GM12878 (cell line): ENCODE measurements around the gene C1QL4. TPM values are rescaled to one million over a fixed set of nuclear protein-coding genes. Genes with fewer than 3 reads are reported as not detected.

ENCODE experiments used
- ATAC-seq: fragments of 200-7000 bp; cut with Tn5 transposase; 3 replicates; pipeline ENCODE4 v1.9.1; 2020; ENCODE audit warnings: mild to moderate bottlenecking, moderate library complexity
- BruUV-seq: library from RNA; stranded (reverse); fragments of 400-500 nt; replicated peaks from 2 replicates; lab custom pipeline; 2021; lab: Mats Ljungman, UMichigan
- CTCF ChIA-PET: fragments of 300-600 bp; sonication (Branson Sonifier 250); formaldehyde crosslinking; extraction: SDS; loops from one replicate; lab custom pipeline; 2021; ENCODE audit warnings: inconsistent platforms; lab: Yijun Ruan, JAX
- POLR2A ChIA-PET: fragments of 350-600 bp; formaldehyde crosslinking; extraction: SDS; loops from one replicate; lab custom pipeline; 2021; ENCODE audit warnings: inconsistent platforms; lab: Charles Lee
- RAD21 ChIA-PET: fragments of 300-600 bp; sonication (Branson Sonifier 250); formaldehyde crosslinking; loops from one replicate; lab custom pipeline; 2023; ENCODE audit warnings: antibody characterized with exemption; ENCODE audit not compliant: unreplicated experiment; lab: Charles Lee
- SMC1A ChIA-PET: fragments of 300-600 bp; sonication (Branson Sonifier 250); formaldehyde crosslinking; loops from one replicate; lab custom pipeline; 2023; ENCODE audit not compliant: unreplicated experiment, uncharacterized antibody; lab: Charles Lee
- DNase-seq: peaks from one replicate; pipeline ENCODE4 v3.0.0-alpha.2; 2011; ENCODE audit warnings: low read depth, low spot score
- FAIRE-seq: peaks from 3 replicates; lab custom pipeline; 2011; peaks lifted over from hg19 to GRCh38; lab: Jason Lieb, UNC
- H2AFZ ChIP-seq: 2 replicates; pipeline ENCODE4 v1.6.0; 2011; ENCODE audit warnings: low read depth, low read length, control low read depth; ENCODE audit not compliant: control insufficient read depth
- H3K27ac ChIP-seq: 2 replicates; pipeline ENCODE4 v1.5.1; 2011; ENCODE audit warnings: control low read depth; ENCODE audit not compliant: control insufficient read depth, insufficient read depth
- H3K27me3 ChIP-seq, 2 experiments: replicated peaks in 1 of 2; 2 replicates each; pipeline versions ENCODE4 v1.6.0 to v1.6.1; 2011; ENCODE audit warnings: low read length in 1 of 2; ENCODE audit not compliant: control insufficient read depth in 2 of 2, insufficient read depth in 2 of 2
- H3K36me3 ChIP-seq, 2 experiments: 2 replicates each; pipeline ENCODE4 v1.5.1; 2011; ENCODE audit warnings: low read length in 1 of 2; ENCODE audit not compliant: control insufficient read depth in 2 of 2, insufficient read depth in 2 of 2
- H3K4me1 ChIP-seq: 2 replicates; pipeline ENCODE4 v1.6.1; 2011; ENCODE audit warnings: mild to moderate bottlenecking, low read length, moderate library complexity, mixed read lengths; ENCODE audit not compliant: control insufficient read depth, insufficient read depth
- H3K4me2 ChIP-seq: 2 replicates; pipeline ENCODE4 v1.6.0; 2011; ENCODE audit warnings: control low read depth; ENCODE audit not compliant: control insufficient read depth, insufficient read depth
- H3K4me3 ChIP-seq: fragments of 200-600 bp; sonication (generic); 2 replicates; pipeline ENCODE4 v1.5.1; 2016
- H3K79me2 ChIP-seq: 2 replicates; pipeline ENCODE4 v1.6.0; 2011; ENCODE audit warnings: low read length; ENCODE audit not compliant: control insufficient read depth, insufficient read depth
- H3K9ac ChIP-seq: 2 replicates; pipeline ENCODE4 v1.8.0; 2011; ENCODE audit warnings: low read length, control low read depth, mixed read lengths; ENCODE audit not compliant: control insufficient read depth, insufficient read depth
- H3K9me3 ChIP-seq: replicated peaks from 3 replicates; pipeline ENCODE4 v1.5.1; 2011; ENCODE audit warnings: mild to moderate bottlenecking, low read length; ENCODE audit not compliant: control insufficient read depth, insufficient read depth
- H4K20me1 ChIP-seq: 2 replicates; pipeline ENCODE4 v1.6.0; 2011; ENCODE audit not compliant: control insufficient read depth, insufficient read depth
- ASH2L ChIP-seq: fragments of 300-600, 200-600 bp; sonication (generic); IDR thresholded peaks from 2 replicates; pipeline ENCODE4 v1.6.1; 2017; ENCODE audit warnings: low read depth, mild to moderate bottlenecking, borderline replicate concordance
- HDAC2 ChIP-seq: fragments of 200-600 bp; sonication (generic); IDR thresholded peaks from 2 replicates; pipeline ENCODE4 v1.6.1; 2017
- MYB ChIP-seq: fragments of 150-350 bp; IDR thresholded peaks from 2 replicates; pipeline ENCODE4 v1.6.1; 2014; ENCODE audit warnings: mild to moderate bottlenecking, low read depth, low read length, borderline replicate concordance
- NFIC ChIP-seq: IDR thresholded peaks from 2 replicates; pipeline ENCODE4 v1.6.1; 2012; ENCODE audit warnings: low read depth, mild to moderate bottlenecking, inconsistent platforms, low read length, moderate library complexity
- NR2C2 ChIP-seq: IDR thresholded peaks from 2 replicates; pipeline ENCODE4 v1.6.1; 2011; ENCODE audit warnings: borderline replicate concordance, low read depth; ENCODE audit not compliant: control insufficient read depth, insufficient read length
- NR2F1 ChIP-seq: fragments of 450-650 bp; conservative IDR thresholded peaks from 2 replicates; pipeline ENCODE4 v1.6.1; 2017; ENCODE audit warnings: mild to moderate bottlenecking
- POU2F2 ChIP-seq: IDR thresholded peaks from 3 replicates; pipeline ENCODE4 v1.6.1; 2011; ENCODE audit warnings: low read depth, mild to moderate bottlenecking, low read length, borderline replicate concordance
- RBBP5 ChIP-seq: fragments of 200-600 bp; sonication (generic); conservative IDR thresholded peaks from 2 replicates; pipeline ENCODE4 v1.6.1; 2016
- SMAD5 ChIP-seq: IDR thresholded peaks from 2 replicates; pipeline ENCODE4 v1.6.1; 2016; ENCODE audit warnings: antibody characterized with exemption, low read depth
- SREBF1 ChIP-seq: IDR thresholded peaks from 2 replicates; pipeline ENCODE4 v1.6.1; 2012; ENCODE audit warnings: mild to moderate bottlenecking, low read length
- TBL1XR1 ChIP-seq: IDR thresholded peaks from 2 replicates; pipeline ENCODE4 v1.6.1; 2012; ENCODE audit warnings: low read depth, low read length, improper control_type of control experiment
- ZNF207 ChIP-seq: fragments of 450-650 bp; IDR thresholded peaks from 2 replicates; pipeline ENCODE4 v1.6.1; 2014; ENCODE audit warnings: antibody characterized with exemption, mild to moderate bottlenecking, borderline replicate concordance
- ZNF217 ChIP-seq: fragments of 450-650 bp; IDR thresholded peaks from 2 replicates; pipeline ENCODE4 v1.6.1; 2017; ENCODE audit warnings: antibody characterized with exemption, mild to moderate bottlenecking
- ZNF24 ChIP-seq: fragments of 450-650 bp; IDR thresholded peaks from 2 replicates; pipeline ENCODE4 v1.6.1; 2017; ENCODE audit warnings: antibody characterized with exemption, mild to moderate bottlenecking
- WGBS: methylation state at CpG from one replicate; pipeline ENCODE4 v1.1.6; 2016; ENCODE audit warnings: low lambda C conversion rate; ENCODE audit not compliant: insufficient replicate concordance, insufficient coverage; ENCODE audit errors: missing lambda C conversion rate; 5-methylcytosine and 5-hydroxymethylcytosine counted together
- in situ Hi-C: fragments of 300-500 bp; cut with MboI; formaldehyde crosslinking; loops from 9 replicates; pipeline ENCODE4 v1.14.3; 2018; ENCODE audit warnings: mixed read lengths
- intact Hi-C: fragments of 100-400 bp; cut with micrococcal nuclease; formaldehyde crosslinking; loops from one replicate; pipeline ENCODE4 v1.14.2; 2022; ENCODE audit not compliant: unreplicated experiment
- polyA plus RNA-seq, 11 experiments: library from polyadenylated mRNA; depleted of rRNA in 4 of 11; unstranded in 6 of 11; stranded (reverse) in 5 of 11; fragments of >200 nt; fragmentation: Nextera tagmentation in 4 of 11; fragmentation: Illumina TruSeq in 1 of 11; extraction: Ambion mirVana in 4 of 11; extraction: Trizol in 1 of 11; gene quantifications; 1 replicate in 1 of 11; 2 replicates in 10 of 11; pipeline versions ENCODE4 v1.2.1 to v1.2.3, GENCODE V29; 2011 to 2016; ENCODE audit warnings: inconsistent platforms in 2 of 11, missing spikeins in 2 of 11, low read depth in 1 of 11
- total RNA-seq, 4 experiments: library from RNA; depleted of rRNA in 3 of 4; stranded (reverse); fragments of >200 nt in 3 of 4; fragmentation: Illumina TruSeq in 1 of 4; extraction: Trizol in 1 of 4; gene quantifications; 2 replicates each; pipeline versions ENCODE4 v1.2.1 to v1.2.3, GENCODE V29; 2013 to 2021
- TF ChIP-seq, protein P1 (sequence below): IDR thresholded peaks from 2 replicates; pipeline ENCODE4 v1.6.1; 2012; ENCODE audit warnings: low read depth, low read length, improper control_type of control experiment
- TF ChIP-seq, protein P2 (sequence below): fragments of 450-650 bp; IDR thresholded peaks from 2 replicates; pipeline ENCODE4 v1.6.1; 2017; ENCODE audit warnings: mild to moderate bottlenecking, low read depth, inconsistent platforms; ENCODE audit not compliant: poor library complexity, severe bottlenecking
- TF ChIP-seq, protein P3 (sequence below): IDR thresholded peaks from 2 replicates; pipeline ENCODE4 v1.6.1; 2011; ENCODE audit warnings: mild to moderate bottlenecking, low read depth, low read length, moderate library complexity; ENCODE audit not compliant: insufficient replicate concordance
- TF ChIP-seq, protein P4 (sequence below): fragments of 450-650 bp; IDR thresholded peaks from 2 replicates; pipeline ENCODE4 v1.6.1; 2016; ENCODE audit warnings: mild to moderate bottlenecking, moderate library complexity, borderline replicate concordance

C1QL4 gene
- total and polyA plus RNA-seq, 10 of the 15 experiments (the other 5 are each of a cell fraction or from before 2014, with no cell fraction given), result 0.05 TPM; not detected in 9

DNA sequence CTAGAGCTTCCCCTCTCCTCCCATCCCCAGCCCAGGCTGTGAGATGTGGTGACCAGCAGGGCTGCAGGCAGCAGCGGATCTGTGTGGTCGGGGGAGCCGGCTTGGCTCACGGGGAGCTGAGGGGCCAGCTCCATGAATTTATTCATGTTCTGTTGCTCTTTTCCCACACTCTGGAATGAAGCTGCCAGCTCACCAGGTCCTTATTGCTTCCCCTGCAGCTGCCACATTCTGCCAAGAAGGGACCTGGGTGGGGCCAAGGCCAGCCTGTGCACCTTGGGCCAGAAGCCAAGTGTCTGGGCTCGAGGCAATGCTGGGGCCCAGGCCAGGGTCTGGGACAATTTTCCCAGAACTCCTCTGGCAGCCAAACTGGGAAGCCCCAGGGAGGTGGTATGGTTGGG is 2.5 kb upstream of the C1QL4 start:
- DNase-seq, result no peak
- SMC1A ChIA-PET, result interaction anchor here (1.4 kb wide), 1 partner anchor 51 kb away, joined by 3 read pairs; no protein-coding TSS in a partner anchor
- no peak overlapping the region for H3K4me3 ChIP-seq
- H3K36me3 ChIP-seq, result no peaks in the 10 kb centered on the region
- ATAC-seq, result no peak
- in situ Hi-C loops, result loop anchor here (5.0 kb wide), 1 partner anchor 52 kb away; no protein-coding TSS in a partner anchor
- H3K27ac ChIP-seq, result no peak overlapping the region
- WGBS, result 53% methylated on average over 5 of the region's 5 CpGs
- peaks cover 17% of the 10 kb centered on the region for H3K4me1 ChIP-seq
- BruUV-seq, result no TSS peak
- H4K20me1 ChIP-seq, result no peaks in the 10 kb centered on the region; the same call in 1 of the 2 replicates
- H3K9me3 ChIP-seq, result no peaks in the 10 kb centered on the region; the same call in 2 of the 3 replicates
- peaks cover 23 to 29% of the 10 kb centered on the region in 2 experiments for H3K27me3 ChIP-seq
- no peaks in the 10 kb centered on the region for H3K79me2 ChIP-seq
- H3K9ac ChIP-seq, result no peak overlapping the region
- H3K4me2 ChIP-seq, result no peak overlapping the region
- no peak overlapping the region for H2AFZ ChIP-seq
- intact Hi-C loops, result no loop called here
- CTCF ChIA-PET, result interaction anchor here (1.1 to 1.3 kb wide), 2 partner anchors 44 to 51 kb away, joined by 3 to 4 read pairs; partner anchors contain the start of gene PRPH
- no peak for TF ChIP-seq TBL1XR1
- no peak for TF ChIP-seq NR2F1
- TF ChIP-seq RBBP5, result no peak
- TF ChIP-seq, protein P1, sequence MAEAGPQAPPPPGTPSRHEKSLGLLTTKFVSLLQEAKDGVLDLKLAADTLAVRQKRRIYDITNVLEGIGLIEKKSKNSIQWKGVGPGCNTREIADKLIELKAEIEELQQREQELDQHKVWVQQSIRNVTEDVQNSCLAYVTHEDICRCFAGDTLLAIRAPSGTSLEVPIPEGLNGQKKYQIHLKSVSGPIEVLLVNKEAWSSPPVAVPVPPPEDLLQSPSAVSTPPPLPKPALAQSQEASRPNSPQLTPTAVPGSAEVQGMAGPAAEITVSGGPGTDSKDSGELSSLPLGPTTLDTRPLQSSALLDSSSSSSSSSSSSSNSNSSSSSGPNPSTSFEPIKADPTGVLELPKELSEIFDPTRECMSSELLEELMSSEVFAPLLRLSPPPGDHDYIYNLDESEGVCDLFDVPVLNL, result no peak
- TF ChIP-seq MYB, result no peak
- TF ChIP-seq SMAD5, result no peak
- TF ChIP-seq ZNF217, result no peak
- TF ChIP-seq NR2C2, result no peak
- TF ChIP-seq ZNF207, result no peak
- no peak for TF ChIP-seq SREBF1
- TF ChIP-seq, protein P2, sequence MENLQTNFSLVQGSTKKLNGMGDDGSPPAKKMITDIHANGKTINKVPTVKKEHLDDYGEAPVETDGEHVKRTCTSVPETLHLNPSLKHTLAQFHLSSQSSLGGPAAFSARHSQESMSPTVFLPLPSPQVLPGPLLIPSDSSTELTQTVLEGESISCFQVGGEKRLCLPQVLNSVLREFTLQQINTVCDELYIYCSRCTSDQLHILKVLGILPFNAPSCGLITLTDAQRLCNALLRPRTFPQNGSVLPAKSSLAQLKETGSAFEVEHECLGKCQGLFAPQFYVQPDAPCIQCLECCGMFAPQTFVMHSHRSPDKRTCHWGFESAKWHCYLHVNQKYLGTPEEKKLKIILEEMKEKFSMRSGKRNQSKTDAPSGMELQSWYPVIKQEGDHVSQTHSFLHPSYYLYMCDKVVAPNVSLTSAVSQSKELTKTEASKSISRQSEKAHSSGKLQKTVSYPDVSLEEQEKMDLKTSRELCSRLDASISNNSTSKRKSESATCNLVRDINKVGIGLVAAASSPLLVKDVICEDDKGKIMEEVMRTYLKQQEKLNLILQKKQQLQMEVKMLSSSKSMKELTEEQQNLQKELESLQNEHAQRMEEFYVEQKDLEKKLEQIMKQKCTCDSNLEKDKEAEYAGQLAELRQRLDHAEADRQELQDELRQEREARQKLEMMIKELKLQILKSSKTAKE, result no peak
- no peak for TF ChIP-seq HDAC2
- TF ChIP-seq NFIC, result no peak
- TF ChIP-seq POU2F2, result no peak
- TF ChIP-seq, protein P3, sequence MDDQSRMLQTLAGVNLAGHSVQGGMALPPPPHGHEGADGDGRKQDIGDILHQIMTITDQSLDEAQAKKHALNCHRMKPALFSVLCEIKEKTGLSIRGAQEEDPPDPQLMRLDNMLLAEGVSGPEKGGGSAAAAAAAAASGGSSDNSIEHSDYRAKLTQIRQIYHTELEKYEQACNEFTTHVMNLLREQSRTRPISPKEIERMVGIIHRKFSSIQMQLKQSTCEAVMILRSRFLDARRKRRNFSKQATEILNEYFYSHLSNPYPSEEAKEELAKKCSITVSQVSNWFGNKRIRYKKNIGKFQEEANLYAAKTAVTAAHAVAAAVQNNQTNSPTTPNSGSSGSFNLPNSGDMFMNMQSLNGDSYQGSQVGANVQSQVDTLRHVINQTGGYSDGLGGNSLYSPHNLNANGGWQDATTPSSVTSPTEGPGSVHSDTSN, result no peak
- no peak for TF ChIP-seq ZNF24
- TF ChIP-seq ASH2L, result no peak
- TF ChIP-seq, protein P4, sequence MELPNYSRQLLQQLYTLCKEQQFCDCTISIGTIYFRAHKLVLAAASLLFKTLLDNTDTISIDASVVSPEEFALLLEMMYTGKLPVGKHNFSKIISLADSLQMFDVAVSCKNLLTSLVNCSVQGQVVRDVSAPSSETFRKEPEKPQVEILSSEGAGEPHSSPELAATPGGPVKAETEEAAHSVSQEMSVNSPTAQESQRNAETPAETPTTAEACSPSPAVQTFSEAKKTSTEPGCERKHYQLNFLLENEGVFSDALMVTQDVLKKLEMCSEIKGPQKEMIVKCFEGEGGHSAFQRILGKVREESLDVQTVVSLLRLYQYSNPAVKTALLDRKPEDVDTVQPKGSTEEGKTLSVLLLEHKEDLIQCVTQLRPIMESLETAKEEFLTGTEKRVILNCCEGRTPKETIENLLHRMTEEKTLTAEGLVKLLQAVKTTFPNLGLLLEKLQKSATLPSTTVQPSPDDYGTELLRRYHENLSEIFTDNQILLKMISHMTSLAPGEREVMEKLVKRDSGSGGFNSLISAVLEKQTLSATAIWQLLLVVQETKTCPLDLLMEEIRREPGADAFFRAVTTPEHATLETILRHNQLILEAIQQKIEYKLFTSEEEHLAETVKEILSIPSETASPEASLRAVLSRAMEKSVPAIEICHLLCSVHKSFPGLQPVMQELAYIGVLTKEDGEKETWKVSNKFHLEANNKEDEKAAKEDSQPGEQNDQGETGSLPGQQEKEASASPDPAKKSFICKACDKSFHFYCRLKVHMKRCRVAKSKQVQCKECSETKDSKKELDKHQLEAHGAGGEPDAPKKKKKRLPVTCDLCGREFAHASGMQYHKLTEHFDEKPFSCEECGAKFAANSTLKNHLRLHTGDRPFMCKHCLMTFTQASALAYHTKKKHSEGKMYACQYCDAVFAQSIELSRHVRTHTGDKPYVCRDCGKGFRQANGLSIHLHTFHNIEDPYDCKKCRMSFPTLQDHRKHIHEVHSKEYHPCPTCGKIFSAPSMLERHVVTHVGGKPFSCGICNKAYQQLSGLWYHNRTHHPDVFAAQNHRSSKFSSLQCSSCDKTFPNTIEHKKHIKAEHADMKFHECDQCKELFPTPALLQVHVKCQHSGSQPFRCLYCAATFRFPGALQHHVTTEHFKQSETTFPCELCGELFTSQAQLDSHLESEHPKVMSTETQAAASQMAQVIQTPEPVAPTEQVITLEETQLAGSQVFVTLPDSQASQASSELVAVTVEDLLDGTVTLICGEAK, result no peak
- POLR2A ChIA-PET, result no interaction called here
- RAD21 ChIA-PET, result no interaction called here
- FAIRE-seq, result no peak
